WTC11 (cell line): ENCODE results near the gene UMODL1. TPM values are rescaled to one million over a fixed set of nuclear protein-coding genes. Genes with fewer than 3 reads are reported as not detected.
"Not testable (repeated sequence)": the region's sequence is repeated elsewhere in the genome, so short reads cannot be mapped to it uniquely, and the experiment has no call there.

ENCODE experiments used
- ATAC-seq: fragments of 200-7000 bp; cut with Tn5 transposase; 2 replicates; pipeline ENCODE4 v1.10.0; 2021; ENCODE audit warnings: mild to moderate bottlenecking, moderate library complexity
- CTCF ChIA-PET: fragments of 300-600 bp; sonication (Branson Sonifier 250); formaldehyde crosslinking; loops from one replicate; lab custom pipeline; 2021; ENCODE audit warnings: antibody characterized with exemption; lab: Charles Lee
- POLR2A ChIA-PET: fragments of 350-600 bp; sonication (Branson Sonifier 250); formaldehyde crosslinking; loops from one replicate; lab custom pipeline; 2021; ENCODE audit warnings: antibody characterized with exemption; lab: Charles Lee
- DNase-seq: peaks from one replicate; pipeline ENCODE4 v3.0.0; 2021; ENCODE audit warnings: low spot score
- H3K27ac Mint-ChIP-seq: 2 replicates; pipeline ENCODE4 v1.8.0; 2021; ENCODE audit warnings: mixed read lengths
- H3K27me3 Mint-ChIP-seq: 2 replicates; pipeline ENCODE4 v1.8.0; 2021; ENCODE audit warnings: low read depth, mild to moderate bottlenecking, moderate library complexity, mixed read lengths
- H3K36me3 Mint-ChIP-seq: 2 replicates; pipeline ENCODE4 v1.8.0; 2021; ENCODE audit warnings: mixed read lengths
- H3K4me1 Mint-ChIP-seq: 2 replicates; pipeline ENCODE4 v1.8.0; 2022; ENCODE audit warnings: mixed read lengths
- H3K4me3 Mint-ChIP-seq: 2 replicates; pipeline ENCODE4 v1.8.0; 2021; ENCODE audit warnings: mild to moderate bottlenecking, moderate library complexity, mixed read lengths
- H3K9me3 Mint-ChIP-seq: 2 replicates; pipeline ENCODE4 v1.8.0; 2021; ENCODE audit warnings: mixed read lengths
- ATF1 ChIP-seq: sonication (generic); formaldehyde crosslinking; IDR thresholded peaks from 2 replicates; pipeline ENCODE4 v1.8.1; 2023; ENCODE audit warnings: mild to moderate bottlenecking, moderate library complexity, missing genetic modification reagents
- FOXP4 ChIP-seq: sonication (generic); formaldehyde crosslinking; IDR thresholded peaks from 2 replicates; pipeline ENCODE4 v1.8.0; 2022; ENCODE audit warnings: mild to moderate bottlenecking, missing genetic modification reagents
- MAX ChIP-seq: sonication (generic); formaldehyde crosslinking; IDR thresholded peaks from 2 replicates; pipeline ENCODE4 v1.8.0; 2022; ENCODE audit warnings: mild to moderate bottlenecking, missing genetic modification reagents
- TCF7 ChIP-seq: sonication (generic); formaldehyde crosslinking; IDR thresholded peaks from 2 replicates; pipeline ENCODE4 v1.8.0; 2022; ENCODE audit warnings: mild to moderate bottlenecking, low read depth, missing genetic modification reagents, moderate library complexity
- TEAD1 ChIP-seq: sonication (generic); formaldehyde crosslinking; IDR thresholded peaks from 2 replicates; pipeline ENCODE4 v1.8.0; 2022; ENCODE audit warnings: mild to moderate bottlenecking, missing genetic modification reagents
- ZNF396 ChIP-seq: fragments of 250-450 bp; sonication (Bioruptor Pico); IDR thresholded peaks from 2 replicates; pipeline ENCODE4 v1.8.0; 2021; ENCODE audit warnings: mild to moderate bottlenecking, moderate library complexity, borderline replicate concordance
- total RNA-seq: library from RNA; stranded (reverse); gene quantifications from 3 replicates; pipeline ENCODE4 v1.2.3, GENCODE V29; 2021

The UMODL1 gene
- total RNA-seq, 1 experiment from 2014 or later, result not detected

- TF ChIP-seq FOXP4 (CRISPR knock-in tag) (no peak), MAX (no peak)
Observed at GRCh38 chr21:42075686-42076471, 4.8 kb downstream of the UMODL1 start (continued).

GRCh38 chr21:42077685-42078238 lies 6.6 kb downstream of the UMODL1 start:
- CTCF ChIA-PET, H3K9me3 Mint-ChIP-seq, H3K27ac Mint-ChIP-seq: not testable (repeated sequence)

GRCh38 chr21:42078247-42079007 lies 7.3 kb downstream of the UMODL1 start:
- H3K36me3 Mint-ChIP-seq, H3K27me3 Mint-ChIP-seq, H3K4me3 Mint-ChIP-seq, DNase-seq, H3K9me3 Mint-ChIP-seq, POLR2A ChIA-PET, H3K27ac Mint-ChIP-seq, ATAC-seq, CTCF ChIA-PET, H3K4me1 Mint-ChIP-seq: not testable (repeated sequence)

More at GRCh38 chr21:42077685-42078238, 6.6 kb downstream of the UMODL1 start:
- POLR2A ChIA-PET, result interaction anchor here (0.7 kb wide), 1 partner anchor 385 kb away, joined by 4 read pairs; no protein-coding TSS in a partner anchor
- ATAC-seq, H3K4me3 Mint-ChIP-seq, H3K36me3 Mint-ChIP-seq, DNase-seq, H3K27me3 Mint-ChIP-seq, H3K4me1 Mint-ChIP-seq: not testable (repeated sequence)

- DNase-seq (no peak), ATAC-seq (no peak)
- Mint-ChIP-seq H3K9me3 (no peaks in the 10 kb centered on the region), H3K4me3 (no peak overlapping the region), H3K27ac (no peak overlapping the region), H3K36me3 (no peaks in the 10 kb centered on the region), H3K4me1 (no peaks in the 10 kb centered on the region), H3K27me3 (no peaks in the 10 kb centered on the region)
- ChIA-PET CTCF (interaction anchor here (3.1 kb wide), 1 partner anchor 38 kb away, joined by 8 read pairs; no protein-coding TSS in a partner anchor), POLR2A (interaction anchor here (0.7 kb wide), 1 partner anchor 10 kb away, joined by 3 read pairs; no protein-coding TSS in a partner anchor)
- TF ChIP-seq ZNF396 (CRISPR knock-in tag) (no peak), TEAD1 (no peak), ATF1 (CRISPR knock-in tag) (no peak)
Observed at GRCh38 chr21:42079008-42079938, 8.2 kb downstream of the UMODL1 start.

- no peak overlapping the region for H3K27ac Mint-ChIP-seq
- CTCF ChIA-PET, result interaction anchor here (3.1 kb wide), 1 partner anchor 37 kb away, joined by 8 read pairs; no protein-coding TSS in a partner anchor
- POLR2A ChIA-PET, result interaction anchor here (0.7 kb wide), 1 partner anchor 11 kb away, joined by 3 read pairs; no protein-coding TSS in a partner anchor
- TF ChIP-seq TCF7 (CRISPR knock-in tag), result no peak
- DNase-seq, result no peak
- no peak for ATAC-seq
- no peaks in the 10 kb centered on the region for H3K4me1 Mint-ChIP-seq
- no peaks in the 10 kb centered on the region for H3K9me3 Mint-ChIP-seq
- no peaks in the 10 kb centered on the region for H3K36me3 Mint-ChIP-seq
- no peaks in the 10 kb centered on the region for H3K27me3 Mint-ChIP-seq
- H3K4me3 Mint-ChIP-seq, result no peak overlapping the region
Observed at GRCh38 chr21:42079939-42080787, 9.0 kb downstream of the UMODL1 start.
